Endothelial cell of umbilical vein (primary cell): ENCODE data around the gene NTSR1. TPM values are rescaled to one million over a fixed set of nuclear protein-coding genes. Genes with fewer than 3 reads are reported as not detected.

Source experiments
- BruUV-seq: library from RNA; stranded (reverse); fragments of 400-500 nt; replicated peaks from 2 replicates; lab custom pipeline; 2021; lab: Mats Ljungman, UMichigan
- CTCF ChIA-PET: fragments of 300-600, 350-600 bp; sonication (Branson Sonifier 250); formaldehyde crosslinking; loops from one replicate; lab custom pipeline; 2021; ENCODE audit warnings: antibody characterized with exemption, inconsistent platforms; lab: Charles Lee
- POLR2A ChIA-PET: fragments of 300-600, 350-600 bp; sonication (Branson Sonifier 250); formaldehyde crosslinking; loops from one replicate; lab custom pipeline; 2021; ENCODE audit warnings: antibody characterized with exemption, inconsistent platforms; lab: Charles Lee
- DNase-seq: peaks from one replicate; pipeline ENCODE4 v3.0.0-alpha.2; 2011; ENCODE audit warnings: low read depth, low spot score
- FAIRE-seq: peaks from 2 replicates; lab custom pipeline; 2011; peaks lifted over from hg19 to GRCh38; lab: Jason Lieb, UNC
- H2AFZ ChIP-seq: 2 replicates; pipeline ENCODE4 v1.6.0; 2012; ENCODE audit warnings: low read depth, low read length, control low read depth, inconsistent platforms
- H3K27ac ChIP-seq: 2 replicates; pipeline ENCODE4 v1.5.1; 2011; ENCODE audit warnings: low read depth, mild to moderate bottlenecking, control low read depth, low read length, moderate library complexity; ENCODE audit not compliant: insufficient read depth
- H3K27me3 ChIP-seq, 2 experiments: 2 replicates each; pipeline versions ENCODE4 v1.6.0 to v1.6.1; 2011; ENCODE audit warnings: low read length in 2 of 2, mixed read lengths in 1 of 2; ENCODE audit not compliant: control insufficient read depth in 2 of 2, insufficient read depth in 2 of 2
- H3K36me3 ChIP-seq, 2 experiments: 2 replicates in 1 of 2; 3 replicates in 1 of 2; pipeline ENCODE4 v1.5.1; 2011; ENCODE audit warnings: low read length in 2 of 2, mild to moderate bottlenecking in 1 of 2, moderate library complexity in 1 of 2; ENCODE audit not compliant: control insufficient read depth in 2 of 2, insufficient read depth in 2 of 2; ENCODE audit errors: extremely low read depth in 1 of 2
- H3K4me1 ChIP-seq: 3 replicates; pipeline ENCODE4 v1.5.1; 2011; ENCODE audit warnings: mild to moderate bottlenecking, low read length; ENCODE audit not compliant: control insufficient read depth, insufficient read depth; ENCODE audit errors: extremely low read depth
- H3K4me2 ChIP-seq: 2 replicates; pipeline ENCODE4 v1.6.1; 2011; ENCODE audit warnings: low read length, control low read depth, mixed read lengths; ENCODE audit not compliant: insufficient read depth
- H3K4me3 ChIP-seq, 3 experiments: fragments of 200-600 bp in 1 of 3; sonication (generic), shearing (Covaris generic) in 1 of 3; replicated peaks in 1 of 3; 2 replicates each; pipeline ENCODE4 v1.5.1; 2011 to 2016; ENCODE audit warnings: control low read depth in 3 of 3, low read length in 3 of 3, mild to moderate bottlenecking in 2 of 3, inconsistent platforms in 1 of 3, low read depth in 1 of 3, moderate library complexity in 1 of 3; ENCODE audit not compliant: insufficient read depth in 1 of 3
- H3K79me2 ChIP-seq: 2 replicates; pipeline ENCODE4 v1.6.0; 2012; ENCODE audit warnings: low read length, inconsistent platforms; ENCODE audit not compliant: control insufficient read depth, insufficient read depth
- H3K9ac ChIP-seq: replicated peaks from 2 replicates; pipeline ENCODE3; 2011; ENCODE audit warnings: low read length, control low read depth; ENCODE audit not compliant: insufficient read depth; ENCODE audit errors: extremely low read depth
- H3K9me1 ChIP-seq: replicated peaks from 3 replicates; pipeline ENCODE4 v1.6.0; 2011; ENCODE audit warnings: mild to moderate bottlenecking, low read length; ENCODE audit not compliant: control insufficient read depth, insufficient read depth; ENCODE audit errors: extremely low read depth
- H3K9me3 ChIP-seq: replicated peaks from 2 replicates; pipeline ENCODE4 v1.5.1; 2012; ENCODE audit warnings: low read length, inconsistent platforms; ENCODE audit not compliant: control insufficient read depth, insufficient read depth
- H4K20me1 ChIP-seq: replicated peaks from 2 replicates; pipeline ENCODE3; 2011; ENCODE audit warnings: mild to moderate bottlenecking, low read length; ENCODE audit not compliant: control insufficient read depth, insufficient read depth; ENCODE audit errors: extremely low read depth
- EZH2 ChIP-seq: IDR thresholded peaks from 2 replicates; pipeline ENCODE4 v1.6.1; 2012; ENCODE audit warnings: borderline replicate concordance, low read depth, mild to moderate bottlenecking, moderate library complexity, low read length, inconsistent platforms; ENCODE audit not compliant: severe bottlenecking
- FOS ChIP-seq: IDR thresholded peaks from 2 replicates; pipeline ENCODE4 v1.6.1; 2011; ENCODE audit warnings: mild to moderate bottlenecking, low read length, moderate library complexity, borderline replicate concordance; ENCODE audit not compliant: insufficient read depth
- GATA2 ChIP-seq: IDR thresholded peaks from 2 replicates; pipeline ENCODE4 v1.7.0; 2011; ENCODE audit warnings: low read depth, mild to moderate bottlenecking, moderate library complexity, mixed read lengths, low read length; ENCODE audit not compliant: insufficient read length, insufficient read depth
- JUN ChIP-seq: IDR thresholded peaks from 2 replicates; pipeline ENCODE4 v1.6.1; 2011; ENCODE audit warnings: borderline replicate concordance, low read depth; ENCODE audit not compliant: insufficient read length, insufficient read depth
- MYC ChIP-seq: IDR thresholded peaks from one replicate; pipeline ENCODE4 v1.6.1; 2011; ENCODE audit warnings: mild to moderate bottlenecking, low read depth, low read length
- POLR2A ChIP-seq: IDR thresholded peaks from 2 replicates; pipeline ENCODE4 v1.6.1; 2012; ENCODE audit warnings: low read depth, mild to moderate bottlenecking, control low read depth, low read length
- POLR2AphosphoS5 ChIP-seq: IDR thresholded peaks from 2 replicates; pipeline ENCODE4 v1.6.1; 2012; ENCODE audit warnings: low read depth, mild to moderate bottlenecking, control low read depth, low read length, moderate library complexity; ENCODE audit not compliant: insufficient read depth
- dilution Hi-C: fragments of 300-500 bp; cut with MboI; formaldehyde crosslinking; loops from one replicate; pipeline ENCODE4 v1.15.0; 2019; ENCODE audit warnings: low sequenced_read_pairs; ENCODE audit not compliant: extremely low pct_ligation_motif_present
- intact Hi-C: fragments of 100-400 bp; cut with micrococcal nuclease; formaldehyde crosslinking; loops from one replicate; pipeline ENCODE4 v1.10.0; 2022
- polyA plus RNA-seq, 4 experiments: library from polyadenylated mRNA; depleted of rRNA in 3 of 4; stranded (reverse) in 3 of 4; unstranded in 1 of 4; fragments of >200 nt; gene quantifications; 2 replicates each; pipeline versions ENCODE4 v1.2.1 to v1.2.3, GENCODE V29; 2011 to 2012; ENCODE audit warnings: missing spikeins in 1 of 4
- total RNA-seq: library from RNA; stranded (reverse); gene quantifications from 2 replicates; pipeline ENCODE4 v1.2.3, GENCODE V29; 2021
- TF ChIP-seq, protein P1 (sequence below), 2 donors: IDR thresholded peaks; 1 replicate in 1 of 2; 2 replicates in 1 of 2; pipeline ENCODE4 v1.5.1; 2011; ENCODE audit warnings: low read length in 2 of 2, mild to moderate bottlenecking in 2 of 2, moderate library complexity in 2 of 2, control low read depth in 1 of 2, inconsistent platforms in 1 of 2, low read depth in 1 of 2; ENCODE audit not compliant: insufficient read depth in 1 of 2; ENCODE audit errors: extremely low read depth in 1 of 2
- TF ChIP-seq, protein P2 (sequence below): IDR thresholded peaks from 2 replicates; pipeline ENCODE4 v1.6.1; 2011; ENCODE audit not compliant: insufficient read depth, insufficient read length

The NTSR1 gene
- total and polyA plus RNA-seq, 2 donors (not counting 3 experiments of a cell fraction or from before 2014, with no cell fraction given) = 0.14 to 2.1 TPM

DNA sequence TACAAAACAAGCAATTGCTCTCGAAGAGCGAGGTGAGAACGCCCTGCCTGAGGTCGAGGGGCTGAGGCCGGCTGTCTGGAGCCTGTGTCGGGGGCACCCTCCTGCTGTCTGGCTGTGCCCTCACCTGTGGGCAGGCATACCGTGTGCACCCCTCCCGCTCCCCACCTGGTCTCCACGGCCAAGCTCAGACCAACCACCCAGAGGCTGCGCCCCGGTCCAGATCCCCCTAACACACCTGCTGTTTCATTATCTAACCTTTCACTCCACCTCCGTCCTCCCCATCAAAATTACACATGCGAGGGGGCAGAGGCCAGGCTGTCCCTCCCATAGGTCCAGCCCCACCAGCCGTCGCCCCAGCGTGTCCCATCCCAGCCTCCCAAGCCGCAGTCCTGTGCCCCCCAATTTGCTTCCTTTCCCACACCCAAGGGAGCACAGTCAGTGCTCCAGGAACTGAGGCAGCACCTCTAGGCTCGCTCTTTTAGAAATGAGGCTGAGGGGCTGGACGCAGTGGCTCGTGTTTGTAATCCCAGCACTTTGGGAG, 35.2 kb downstream of the NTSR1 start:
- no peak for FAIRE-seq
- H3K9me3 ChIP-seq = no peaks in the 10 kb centered on the region
- no peak overlapping the region for H3K9ac ChIP-seq
- no peak overlapping the region for H3K27ac ChIP-seq
- H3K4me2 ChIP-seq = no peak overlapping the region
- dilution Hi-C loops (no loop called here), intact Hi-C loops (no loop called here)
- H3K79me2 ChIP-seq = no peaks in the 10 kb centered on the region
- H3K4me3 ChIP-seq = no peak overlapping the region
- POLR2A ChIA-PET = no interaction called here
- CTCF ChIA-PET = no interaction called here
- no peaks in the 10 kb centered on the region for H3K27me3 ChIP-seq
- H2AFZ ChIP-seq = no peak overlapping the region
- H3K36me3 ChIP-seq = no peaks in the 10 kb centered on the region
- BruUV-seq = no TSS peak
- no peaks in the 10 kb centered on the region for H3K9me1 ChIP-seq
- H4K20me1 ChIP-seq = no peaks in the 10 kb centered on the region
- no peak for TF ChIP-seq GATA2
- TF ChIP-seq, protein P1, sequence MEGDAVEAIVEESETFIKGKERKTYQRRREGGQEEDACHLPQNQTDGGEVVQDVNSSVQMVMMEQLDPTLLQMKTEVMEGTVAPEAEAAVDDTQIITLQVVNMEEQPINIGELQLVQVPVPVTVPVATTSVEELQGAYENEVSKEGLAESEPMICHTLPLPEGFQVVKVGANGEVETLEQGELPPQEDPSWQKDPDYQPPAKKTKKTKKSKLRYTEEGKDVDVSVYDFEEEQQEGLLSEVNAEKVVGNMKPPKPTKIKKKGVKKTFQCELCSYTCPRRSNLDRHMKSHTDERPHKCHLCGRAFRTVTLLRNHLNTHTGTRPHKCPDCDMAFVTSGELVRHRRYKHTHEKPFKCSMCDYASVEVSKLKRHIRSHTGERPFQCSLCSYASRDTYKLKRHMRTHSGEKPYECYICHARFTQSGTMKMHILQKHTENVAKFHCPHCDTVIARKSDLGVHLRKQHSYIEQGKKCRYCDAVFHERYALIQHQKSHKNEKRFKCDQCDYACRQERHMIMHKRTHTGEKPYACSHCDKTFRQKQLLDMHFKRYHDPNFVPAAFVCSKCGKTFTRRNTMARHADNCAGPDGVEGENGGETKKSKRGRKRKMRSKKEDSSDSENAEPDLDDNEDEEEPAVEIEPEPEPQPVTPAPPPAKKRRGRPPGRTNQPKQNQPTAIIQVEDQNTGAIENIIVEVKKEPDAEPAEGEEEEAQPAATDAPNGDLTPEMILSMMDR (IDR thresholded peaks at IDR 0.05; ENCODE audit: extremely low read depth in 1 of 2, insufficient read depth in 1 of 2, low read depth in 1 of 2, low read length in 2 of 2) = no peak
- no peak for DNase-seq
- H3K4me1 ChIP-seq = peaks cover 24% of the 10 kb centered on the region

DNA sequence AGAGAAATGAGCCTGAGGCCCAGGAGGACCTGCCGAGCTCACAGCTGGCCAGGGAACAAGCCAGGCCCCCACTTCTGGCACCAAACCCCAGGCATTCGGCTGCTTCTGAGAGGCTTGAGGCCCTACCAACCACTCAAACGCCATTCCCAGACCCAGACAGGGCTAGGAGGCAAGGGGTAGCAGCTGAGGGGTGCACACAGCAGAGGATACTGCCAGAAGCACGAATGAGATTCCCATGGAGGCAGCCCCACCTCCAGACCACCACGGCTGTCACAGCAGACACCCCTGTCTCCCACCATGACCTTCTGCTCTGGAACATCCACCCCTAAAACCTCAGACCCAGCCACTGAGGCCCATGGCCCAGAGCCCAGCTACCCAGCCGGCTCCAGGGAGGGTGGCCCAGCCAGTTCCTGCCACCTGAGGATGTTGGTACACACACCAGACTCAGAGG, 36.1 kb downstream of the NTSR1 start:
- no peak overlapping the region for H3K9ac ChIP-seq
- FAIRE-seq (no peak), DNase-seq (no peak)
- H2AFZ ChIP-seq = no peak overlapping the region
- no TSS peak for BruUV-seq
- H3K27me3 ChIP-seq = no peaks in the 10 kb centered on the region
- peaks cover 15% of the 10 kb centered on the region for H3K4me1 ChIP-seq
- H3K36me3 ChIP-seq = no peaks in the 10 kb centered on the region
- POLR2A ChIA-PET = no interaction called here
- intact Hi-C loops (no loop called here), dilution Hi-C loops (no loop called here)
- no peaks in the 10 kb centered on the region for H3K9me3 ChIP-seq
- TF ChIP-seq MYC (no peak), FOS (no peak), GATA2 (no peak), EZH2 (no peak), POLR2A (no peak), JUN (no peak), POLR2AphosphoS5 (no peak)
- TF ChIP-seq, protein P1 (IDR thresholded peaks at IDR 0.05; ENCODE audit: extremely low read depth in 1 of 2, insufficient read depth in 1 of 2, low read depth in 1 of 2, low read length in 2 of 2) = no peak
- TF ChIP-seq, protein P2, sequence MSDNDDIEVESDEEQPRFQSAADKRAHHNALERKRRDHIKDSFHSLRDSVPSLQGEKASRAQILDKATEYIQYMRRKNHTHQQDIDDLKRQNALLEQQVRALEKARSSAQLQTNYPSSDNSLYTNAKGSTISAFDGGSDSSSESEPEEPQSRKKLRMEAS = no peak
- CTCF ChIA-PET = no interaction called here
- H3K27ac ChIP-seq = no peak overlapping the region
- H4K20me1 ChIP-seq = no peaks in the 10 kb centered on the region
- no peak overlapping the region for H3K4me2 ChIP-seq
- no peaks in the 10 kb centered on the region for H3K79me2 ChIP-seq
- H3K4me3 ChIP-seq = no peak overlapping the region
- no peaks in the 10 kb centered on the region for H3K9me1 ChIP-seq
